KBM-7 (cell line): ENCODE measurements around the gene IL15RA.
"Not testable (repeated sequence)": the region's sequence is repeated elsewhere in the genome, so short reads cannot be mapped to it uniquely, and the experiment has no call there.

Experiments
- DNase-seq: peaks from one replicate; pipeline ENCODE4 v3.0.0-alpha.2; 2015
- in situ Hi-C: fragments of 300-500 bp; cut with MboI; formaldehyde crosslinking; loops from 2 replicates; pipeline ENCODE4 v1.14.3; 2020; ENCODE audit warnings: low sequenced_read_pairs, low pct_unique_long_range_greater_than_20kb, mixed read lengths

The IL15RA gene

GRCh38 chr10:5908676-5909075 lies 68.7 kb downstream of the IL15RA start:
- in situ Hi-C loops: not testable (repeated sequence)

GRCh38 chr10:5906651-5907050 lies 70.7 kb downstream of the IL15RA start:
- peak; percentile 61 for DNase-seq
- in situ Hi-C loops: no loop called here

More at GRCh38 chr10:5908676-5909075, 68.7 kb downstream of the IL15RA start:
- not testable (repeated sequence) for DNase-seq

- in situ Hi-C loops: no loop called here
- DNase-seq: no peak
These were observed 71.4 kb downstream of the IL15RA start for GRCh38 chr10:5905854-5906507.

- DNase-seq: no peak
- in situ Hi-C loops: no loop called here
These were observed 73.1 kb downstream of the IL15RA start for GRCh38 chr10:5904227-5904626.

GRCh38 chr10:5903563-5903962 lies 73.8 kb downstream of the IL15RA start:
- in situ Hi-C loops: no loop called here
- no peak for DNase-seq

- no peak for DNase-seq
These were observed 74.7 kb downstream of the IL15RA start for GRCh38 chr10:5902511-5903274.

More at GRCh38 chr10:5902511-5903274, 74.7 kb downstream of the IL15RA start:
- in situ Hi-C loops: no loop called here
